ENCODE measurements around the gene PROX1. TPM values are rescaled to one million over a fixed set of nuclear protein-coding genes. Genes with fewer than 3 reads are reported as not detected.

PROX1 gene
- total and polyA plus RNA-seq, 2 of the 8 experiments (the other 6 are each of a cell fraction or from before 2014, with no cell fraction given): 0.30 to 2.0 TPM

GRCh38 chr1:214017191-214017982 is 29.6 kb downstream of the PROX1 start:
- CTCF ChIA-PET (ENCODE audit: partially characterized antibody): interaction anchor here (0.7 to 0.9 kb wide), 2 partner anchors 9 to 610 kb away, joined by 3 to 4 read pairs; no protein-coding TSS in a partner anchor
- H2BK5ac ChIP-seq (ENCODE audit: low read depth, low read length): no peak overlapping the region
- no peak overlapping the region for H2BK12ac ChIP-seq (ENCODE audit: low read depth, low read length)
- FAIRE-seq (no peak), DNase-seq (ENCODE audit: low read depth in 1 of 2, low spot score in 2 of 2) (no peak)
- H3K4me2 ChIP-seq (ENCODE audit: insufficient read depth in 1 of 2, low read depth in 2 of 2, low read length in 2 of 2): no peak overlapping the region
- H3K79me2 ChIP-seq (ENCODE audit: control insufficient read depth in 1 of 2, insufficient read depth in 2 of 2, low read length in 2 of 2): no peaks in the 10 kb centered on the region
- H3K79me1 ChIP-seq (ENCODE audit: low read depth, low read length): no peaks in the 10 kb centered on the region
- POLR2A ChIA-PET (ENCODE audit: partially characterized antibody): no interaction called here
- no peak overlapping the region for H3K4ac ChIP-seq (replicated peaks; ENCODE audit: insufficient read length, low read depth, low read length)
- H2BK15ac ChIP-seq (ENCODE audit: low read length): no peak overlapping the region
- H2AK5ac ChIP-seq (ENCODE audit: low read depth, low read length): no peak overlapping the region
- H2BK20ac ChIP-seq (ENCODE audit: low read length): no peak overlapping the region
- no peak overlapping the region for H2AFZ ChIP-seq (ENCODE audit: low read length)
- H3K9ac ChIP-seq (replicated peaks in 1 of 4; ENCODE audit: extremely low read depth in 1 of 4, low read depth in 3 of 4, low read length in 3 of 4): no peak overlapping the region
- H3K27me3 ChIP-seq (replicated peaks in 1 of 4; ENCODE audit: control insufficient read depth in 3 of 4, extremely low read depth in 1 of 4, insufficient read depth in 3 of 4, low read length in 3 of 4): no peaks in the 10 kb centered on the region
- no peak overlapping the region for H3K4me3 ChIP-seq (ENCODE audit: extremely low read depth in 1 of 4, insufficient read depth in 2 of 4, low read depth in 3 of 4, low read length in 4 of 4)
- no peaks in the 10 kb centered on the region for H4K20me1 ChIP-seq (replicated peaks in 1 of 2; ENCODE audit: control insufficient read depth in 1 of 2, insufficient read depth in 2 of 2, low read length in 2 of 2)
- no peak overlapping the region for H2BK120ac ChIP-seq (replicated peaks; ENCODE audit: low read depth, low read length)
- peaks cover under 1 to 5% (median 4%) of the 10 kb centered on the region in 4 experiments; a peak in 5 of 7 replicates for H3K4me1 ChIP-seq (replicated peaks in 1 of 4; ENCODE audit: control insufficient read depth in 3 of 4, insufficient read depth in 4 of 4, low read length in 3 of 4)
- no peak overlapping the region for H3K27ac ChIP-seq (ENCODE audit: low read depth, low read length)
- H3K23me2 ChIP-seq (ENCODE audit: low read depth, low read length): no peaks in the 10 kb centered on the region
- H4K91ac ChIP-seq (replicated peaks; ENCODE audit: insufficient read length, low read length): no peak overlapping the region
- no peak overlapping the region for H3K14ac ChIP-seq (ENCODE audit: insufficient read length)
- WGBS, 2 experiments (ENCODE audit: extremely low coverage in 1 of 2, insufficient coverage in 1 of 2, insufficient read length in 1 of 2, insufficient replicate concordance in 2 of 2, low coverage in 1 of 2, low lambda C conversion rate in 2 of 2, missing lambda C conversion rate in 1 of 2): 90% methylated on average over 11 of the region's 11 CpGs; no CpG with 5 or more reads in 1 of the 2 experiments
- H3K23ac ChIP-seq (ENCODE audit: insufficient read length): no peak overlapping the region
- H3K36me3 ChIP-seq (ENCODE audit: control insufficient read depth in 2 of 4, insufficient read depth in 4 of 4, low read length in 3 of 4): no peaks in the 10 kb centered on the region
- H4K8ac ChIP-seq (ENCODE audit: extremely low read depth, insufficient read depth, low read length): no peak overlapping the region; the same call in 1 of the 2 replicates
- no peak overlapping the region for H3K56ac ChIP-seq (replicated peaks; ENCODE audit: insufficient read length, low read depth, low read length)
- no peak overlapping the region for H4K5ac ChIP-seq (ENCODE audit: insufficient read length, low read depth, low read length)
- H3K9me3 ChIP-seq (ENCODE audit: insufficient read depth in 2 of 2, low read depth in 1 of 2, low read length in 1 of 2): no peaks in the 10 kb centered on the region
- no peak overlapping the region for H3K18ac ChIP-seq (ENCODE audit: extremely low read depth, low read length)
- TF ChIP-seq CHD2 (IDR thresholded peaks at IDR 0.05; ENCODE audit: low read length) (no peak), CHD1 (IDR thresholded peaks at IDR 0.05; ENCODE audit: low read depth, low read length) (no peak), ZNF274 (IDR thresholded peaks at IDR 0.05; ENCODE audit: borderline replicate concordance, extremely low read depth, low read length) (no peak), E2F6 (IDR thresholded peaks at IDR 0.05) (no peak), RBBP5 (IDR thresholded peaks at IDR 0.05; ENCODE audit: borderline replicate concordance, low read depth, low read length) (no peak), CBX8 (IDR thresholded peaks at IDR 0.05; ENCODE audit: borderline replicate concordance, low read depth, low read length) (no peak), BCL11A (IDR thresholded peaks at IDR 0.05; ENCODE audit: low read depth in 2 of 2, low read length in 2 of 2) (no peak), HDAC6 (IDR thresholded peaks at IDR 0.05; ENCODE audit: low read depth, low read length) (no peak), TEAD4 (IDR thresholded peaks at IDR 0.05; ENCODE audit: low read depth, low read length) (no peak), RNF2 (IDR thresholded peaks at IDR 0.05; ENCODE audit: borderline replicate concordance, low read depth, low read length, missing control alignments, poor library complexity, severe bottlenecking) (no peak), TBP (IDR thresholded peaks at IDR 0.05; ENCODE audit: low read depth, low read length) (no peak), BACH1 (IDR thresholded peaks at IDR 0.05; ENCODE audit: low read length) (no peak), YY1 (IDR thresholded peaks at IDR 0.05; ENCODE audit: low read depth, low read length) (no peak)
